A549 (cell line): ENCODE measurements around the gene BTBD16.

Experiments
- BHLHE40 ChIP-seq: IDR thresholded peaks from 2 replicates; pipeline ENCODE4 v1.6.1; 2012; ENCODE audit warnings: low read depth, low read length, inconsistent platforms
- CBX8 ChIP-seq: fragments of 200-600 bp; sonication (generic); IDR thresholded peaks from 2 replicates; pipeline ENCODE4 v1.6.1; 2016

GRCh38 chr10:122380703-122381102 lies 109.6 kb downstream of the BTBD16 start:
- TF ChIP-seq CBX8 (no peak), BHLHE40 (no peak)
